ENCODE data around the gene ITPRIPL1. TPM values are rescaled to one million over a fixed set of nuclear protein-coding genes. Genes with fewer than 3 reads are reported as not detected.

ITPRIPL1 gene
- polyA plus RNA-seq, 1 donor (not counting 4 experiments of a cell fraction or from before 2014, with no cell fraction given) = 0.58 TPM

DNA sequence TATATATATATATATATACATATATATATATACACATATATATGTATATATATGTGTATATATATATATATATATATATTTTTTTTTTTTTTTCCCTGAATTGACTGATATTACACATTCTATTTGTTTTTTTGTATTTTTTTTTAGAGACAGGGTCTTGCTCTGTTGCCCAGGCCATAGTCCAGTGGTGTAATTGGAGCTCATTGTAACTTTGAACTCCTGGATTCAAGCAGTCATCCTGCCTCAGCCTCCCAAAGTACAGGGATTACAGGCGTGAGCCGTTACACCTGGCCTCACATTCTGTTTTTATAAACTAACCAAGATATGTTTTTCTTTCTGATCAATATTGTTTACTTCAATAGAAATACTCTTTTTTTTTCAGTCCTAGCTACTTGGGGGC lies 36.6 kb downstream of the ITPRIPL1 start:
- FAIRE-seq (no peak), DNase-seq (ENCODE audit: low read depth, low spot score) (no peak)
- TF ChIP-seq, protein P1, sequence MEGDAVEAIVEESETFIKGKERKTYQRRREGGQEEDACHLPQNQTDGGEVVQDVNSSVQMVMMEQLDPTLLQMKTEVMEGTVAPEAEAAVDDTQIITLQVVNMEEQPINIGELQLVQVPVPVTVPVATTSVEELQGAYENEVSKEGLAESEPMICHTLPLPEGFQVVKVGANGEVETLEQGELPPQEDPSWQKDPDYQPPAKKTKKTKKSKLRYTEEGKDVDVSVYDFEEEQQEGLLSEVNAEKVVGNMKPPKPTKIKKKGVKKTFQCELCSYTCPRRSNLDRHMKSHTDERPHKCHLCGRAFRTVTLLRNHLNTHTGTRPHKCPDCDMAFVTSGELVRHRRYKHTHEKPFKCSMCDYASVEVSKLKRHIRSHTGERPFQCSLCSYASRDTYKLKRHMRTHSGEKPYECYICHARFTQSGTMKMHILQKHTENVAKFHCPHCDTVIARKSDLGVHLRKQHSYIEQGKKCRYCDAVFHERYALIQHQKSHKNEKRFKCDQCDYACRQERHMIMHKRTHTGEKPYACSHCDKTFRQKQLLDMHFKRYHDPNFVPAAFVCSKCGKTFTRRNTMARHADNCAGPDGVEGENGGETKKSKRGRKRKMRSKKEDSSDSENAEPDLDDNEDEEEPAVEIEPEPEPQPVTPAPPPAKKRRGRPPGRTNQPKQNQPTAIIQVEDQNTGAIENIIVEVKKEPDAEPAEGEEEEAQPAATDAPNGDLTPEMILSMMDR (optimal IDR thresholded peaks at IDR 0.05 in 1 of 3, IDR thresholded peaks at IDR 0.05 in 1 of 3, conservative IDR thresholded peaks at IDR 0.05 in 1 of 3; ENCODE audit: extremely low read depth in 1 of 3, insufficient read depth in 2 of 3, low read length in 3 of 3) = no peak
- TF ChIP-seq EZH2 (IDR thresholded peaks at IDR 0.05; ENCODE audit: low read length) = no peak
- Histone ChIP-seq H3K27me3 (ENCODE audit: control insufficient read depth, extremely low read depth, insufficient read depth, low read length) (no peaks in the 10 kb centered on the region), H3K36me3 (ENCODE audit: control insufficient read depth in 2 of 2, extremely low read depth in 1 of 2, insufficient read depth in 2 of 2, low read length in 2 of 2) (peaks cover 0 to 24% of the 10 kb centered on the region in 2 experiments), H2AFZ (ENCODE audit: control insufficient read depth, low read length) (no peak overlapping the region), H3K9me1 (ENCODE audit: control insufficient read depth, extremely low read depth, insufficient read depth, low read length) (no peaks in the 10 kb centered on the region), H3K4me1 (ENCODE audit: control insufficient read depth, extremely low read depth, insufficient read depth, low read length) (no peaks in the 10 kb centered on the region), H3K9ac (ENCODE audit: control insufficient read depth, extremely low read depth, insufficient read depth, low read length) (no peak overlapping the region), H3K9me3 (ENCODE audit: control insufficient read depth, low read depth, low read length) (no peaks in the 10 kb centered on the region), H3K4me2 (ENCODE audit: control insufficient read depth, extremely low read depth, insufficient read depth, low read depth, low read length) (no peak overlapping the region), H4K20me1 (ENCODE audit: control insufficient read depth, extremely low read depth, insufficient read depth, low read length) (no peaks in the 10 kb centered on the region), H3K27ac (ENCODE audit: control insufficient read depth, insufficient read depth, low read length) (no peak overlapping the region), H3K79me2 (ENCODE audit: control insufficient read depth, insufficient read depth, low read length) (no peaks in the 10 kb centered on the region), H3K4me3 (ENCODE audit: control insufficient read depth in 2 of 3, extremely low read depth in 1 of 3, insufficient read depth in 2 of 3, low read depth in 1 of 3, low read length in 3 of 3) (no peak overlapping the region)
- dilution Hi-C loops (cut with MboI; ENCODE audit: extremely low pct_ligation_motif_present, low sequenced_read_pairs) = no loop called here

DNA sequence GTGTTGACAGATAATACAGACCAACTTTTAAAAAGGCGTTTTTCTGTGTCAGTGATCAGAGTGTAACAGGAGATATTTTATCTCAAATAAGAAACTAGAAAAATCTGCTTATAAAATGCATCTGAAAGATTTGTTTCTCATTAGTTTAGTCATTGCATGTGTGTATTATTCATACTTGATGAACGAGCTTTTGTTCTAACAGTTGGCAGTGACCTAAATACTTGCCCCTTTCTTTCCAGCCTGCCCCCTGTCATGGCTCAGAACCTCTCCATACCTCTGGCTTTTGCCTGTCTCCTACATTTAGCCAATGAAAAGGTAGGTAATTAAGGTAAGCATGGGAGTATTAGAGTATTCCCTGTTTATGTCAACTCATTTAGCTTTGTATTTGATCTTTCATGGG lies 44.1 kb downstream of the ITPRIPL1 start:
- dilution Hi-C loops (cut with MboI; ENCODE audit: extremely low pct_ligation_motif_present, low sequenced_read_pairs) = no loop called here
- Histone ChIP-seq H4K20me1 (ENCODE audit: control insufficient read depth, extremely low read depth, insufficient read depth, low read length) (no peaks in the 10 kb centered on the region), H3K9ac (ENCODE audit: control insufficient read depth, extremely low read depth, insufficient read depth, low read length) (no peak overlapping the region), H3K4me2 (ENCODE audit: control insufficient read depth, extremely low read depth, insufficient read depth, low read depth, low read length) (no peak overlapping the region), H3K27ac (ENCODE audit: control insufficient read depth, insufficient read depth, low read length) (no peak overlapping the region), H3K4me3 (ENCODE audit: control insufficient read depth in 2 of 3, extremely low read depth in 1 of 3, insufficient read depth in 2 of 3, low read depth in 1 of 3, low read length in 3 of 3) (no peak overlapping the region), H3K79me2 (ENCODE audit: control insufficient read depth, insufficient read depth, low read length) (no peaks in the 10 kb centered on the region), H3K4me1 (ENCODE audit: control insufficient read depth, extremely low read depth, insufficient read depth, low read length) (no peaks in the 10 kb centered on the region), H3K36me3 (ENCODE audit: control insufficient read depth in 2 of 2, extremely low read depth in 1 of 2, insufficient read depth in 2 of 2, low read length in 2 of 2) (peaks cover 2 to 22% of the 10 kb centered on the region in 2 experiments), H3K9me1 (ENCODE audit: control insufficient read depth, extremely low read depth, insufficient read depth, low read length) (no peaks in the 10 kb centered on the region), H3K9me3 (ENCODE audit: control insufficient read depth, low read depth, low read length) (no peaks in the 10 kb centered on the region), H2AFZ (ENCODE audit: control insufficient read depth, low read length) (no peak overlapping the region), H3K27me3 (ENCODE audit: control insufficient read depth, extremely low read depth, insufficient read depth, low read length) (no peaks in the 10 kb centered on the region)
- TF ChIP-seq, protein P1 (optimal IDR thresholded peaks at IDR 0.05 in 1 of 3, IDR thresholded peaks at IDR 0.05 in 1 of 3, conservative IDR thresholded peaks at IDR 0.05 in 1 of 3; ENCODE audit: extremely low read depth in 1 of 3, insufficient read depth in 2 of 3, low read length in 3 of 3) = no peak
- TF ChIP-seq EZH2 (IDR thresholded peaks at IDR 0.05; ENCODE audit: low read length) = no peak
- no peak for DNase-seq (ENCODE audit: low read depth, low spot score)
- no peak for FAIRE-seq
